Ammon's horn (tissue), 1 donor: ENCODE measurements around the gene SALL3.
"Not testable (repeated sequence)": the region's sequence is repeated elsewhere in the genome, so short reads cannot be mapped to it uniquely, and the experiment has no call there.

Experiments
- DNase-seq: peaks from one replicate; pipeline ENCODE4 v3.0.0-alpha.2; 2016; ENCODE audit warnings: low spot score

The SALL3 gene

DNA sequence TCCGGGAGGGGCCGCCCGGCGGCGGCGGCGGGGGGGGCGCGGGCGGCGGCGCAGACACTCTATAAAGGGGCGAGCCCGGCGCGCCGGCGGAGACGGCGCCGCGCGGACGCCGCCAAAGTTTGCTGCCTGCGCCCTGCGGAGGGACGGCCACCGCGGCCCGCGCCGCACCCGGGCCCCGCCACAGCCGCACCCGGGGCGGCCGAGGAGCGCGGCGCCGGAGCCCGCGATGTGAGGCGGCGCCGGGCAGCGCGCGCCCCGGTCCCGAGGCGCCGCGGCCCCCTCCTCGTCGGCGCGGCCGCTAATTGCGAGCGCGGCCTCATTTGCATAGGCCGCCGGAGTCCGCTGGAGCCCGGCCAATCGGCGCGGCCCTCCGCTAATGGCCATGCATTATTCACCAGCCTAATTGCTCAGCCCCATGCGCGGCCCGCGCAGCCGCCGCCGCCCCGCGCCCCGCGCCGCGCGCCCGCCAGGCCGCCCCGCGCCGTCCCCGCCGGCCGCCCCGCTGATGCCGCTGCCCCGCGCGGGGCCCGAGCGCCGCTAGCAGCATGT lies at the start of gene SALL3:
TSS of gene SALL3 (plus strand) at position 89 of the 549 bp plus-strand sequence. CDS start at position 546, 457 bp downstream.
- DNase-seq = peak; percentile 35

DNA sequence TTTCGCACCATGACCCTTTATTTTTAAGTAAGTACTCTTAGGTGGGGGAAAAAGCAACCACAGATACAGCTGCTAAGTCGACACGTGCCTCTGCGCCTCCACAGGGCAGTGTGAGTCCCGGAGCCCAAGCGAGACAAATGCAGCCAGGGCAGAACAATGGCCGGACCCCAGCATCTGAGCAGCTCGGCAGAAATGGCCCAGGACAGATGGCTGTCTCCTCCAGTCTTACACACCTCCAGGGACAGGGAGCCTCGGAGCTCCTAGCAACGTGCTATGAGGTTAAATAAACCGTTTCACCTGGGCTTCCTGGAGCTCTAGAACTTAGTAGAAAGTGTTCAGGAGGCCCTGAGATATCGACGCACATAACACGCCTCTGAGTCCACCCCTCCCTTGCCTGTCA lies 47.3 kb upstream of the SALL3 start:
- no peak for DNase-seq

DNA sequence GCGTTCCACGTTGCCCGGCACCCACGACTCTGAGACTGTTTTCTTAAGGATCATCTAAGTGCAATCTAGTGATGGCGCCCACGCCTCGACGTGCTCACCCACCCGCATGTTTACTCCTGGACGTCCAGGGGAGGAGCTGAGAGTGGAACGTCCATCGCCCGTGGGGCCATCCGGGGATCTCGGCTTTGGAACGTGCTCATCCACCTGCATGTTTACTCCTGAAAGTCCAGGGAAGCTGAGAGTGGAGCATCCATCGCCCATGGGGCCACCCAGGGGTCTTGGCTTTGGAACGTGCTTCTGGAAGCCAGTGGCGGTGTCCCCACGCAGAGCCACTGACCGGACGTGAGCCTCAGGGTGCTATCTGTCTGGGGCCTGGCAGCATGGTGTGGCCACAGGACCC lies 45.6 kb upstream of the SALL3 start:
- DNase-seq = no peak

DNA sequence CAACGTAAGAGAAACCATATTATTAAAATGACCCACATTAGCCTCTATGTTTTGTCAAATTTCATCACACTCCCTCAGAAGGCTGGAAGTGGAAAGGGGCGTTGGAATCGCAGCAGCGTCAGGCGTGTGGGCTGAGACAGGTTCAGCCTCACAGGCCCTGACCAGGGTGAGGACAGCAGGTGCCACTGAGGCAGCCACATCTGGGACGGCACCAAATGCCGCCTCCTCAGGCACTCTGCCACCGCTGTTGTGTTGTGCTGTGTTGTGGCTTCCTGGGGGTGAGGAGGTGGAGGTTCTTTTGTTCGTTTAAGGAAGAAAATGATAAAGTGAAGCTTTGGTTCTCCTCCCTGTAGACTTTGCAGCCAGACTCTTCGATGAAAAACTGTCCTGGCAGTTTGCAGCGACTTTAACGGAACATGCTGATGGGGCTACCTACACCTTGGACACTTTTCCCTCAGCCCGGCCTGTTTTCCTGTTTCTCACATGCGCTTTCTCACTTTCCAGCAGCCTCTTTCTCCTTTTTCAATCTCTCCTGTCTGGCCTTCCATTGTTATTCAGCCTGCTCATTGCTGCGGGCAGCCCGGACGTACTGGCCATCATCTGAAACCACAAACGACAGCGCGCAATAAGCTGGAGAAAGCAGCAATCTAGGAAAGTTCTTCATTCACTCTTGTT lies 44.9 kb upstream of the SALL3 start:
- DNase-seq = no peak

DNA sequence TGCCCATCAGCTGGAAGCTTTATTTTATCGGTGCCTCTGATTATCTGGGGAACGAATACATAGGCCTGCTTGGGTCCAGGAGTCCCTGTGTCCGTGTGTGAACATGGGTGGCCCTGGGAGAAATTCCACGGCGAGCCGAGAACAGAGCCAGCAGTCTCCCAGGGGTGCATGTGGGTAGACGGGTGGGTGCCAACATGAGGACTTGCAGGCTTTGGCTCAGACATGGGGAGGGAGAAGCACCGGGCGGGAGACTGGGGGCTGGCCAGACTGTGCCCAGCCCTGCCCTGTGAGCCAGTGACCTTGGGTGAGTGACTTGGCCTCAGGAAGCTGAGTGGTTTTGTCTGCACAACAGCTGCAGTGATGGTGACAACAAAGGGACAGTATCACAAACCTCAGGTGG lies 44.2 kb upstream of the SALL3 start:
- no peak for DNase-seq

DNA sequence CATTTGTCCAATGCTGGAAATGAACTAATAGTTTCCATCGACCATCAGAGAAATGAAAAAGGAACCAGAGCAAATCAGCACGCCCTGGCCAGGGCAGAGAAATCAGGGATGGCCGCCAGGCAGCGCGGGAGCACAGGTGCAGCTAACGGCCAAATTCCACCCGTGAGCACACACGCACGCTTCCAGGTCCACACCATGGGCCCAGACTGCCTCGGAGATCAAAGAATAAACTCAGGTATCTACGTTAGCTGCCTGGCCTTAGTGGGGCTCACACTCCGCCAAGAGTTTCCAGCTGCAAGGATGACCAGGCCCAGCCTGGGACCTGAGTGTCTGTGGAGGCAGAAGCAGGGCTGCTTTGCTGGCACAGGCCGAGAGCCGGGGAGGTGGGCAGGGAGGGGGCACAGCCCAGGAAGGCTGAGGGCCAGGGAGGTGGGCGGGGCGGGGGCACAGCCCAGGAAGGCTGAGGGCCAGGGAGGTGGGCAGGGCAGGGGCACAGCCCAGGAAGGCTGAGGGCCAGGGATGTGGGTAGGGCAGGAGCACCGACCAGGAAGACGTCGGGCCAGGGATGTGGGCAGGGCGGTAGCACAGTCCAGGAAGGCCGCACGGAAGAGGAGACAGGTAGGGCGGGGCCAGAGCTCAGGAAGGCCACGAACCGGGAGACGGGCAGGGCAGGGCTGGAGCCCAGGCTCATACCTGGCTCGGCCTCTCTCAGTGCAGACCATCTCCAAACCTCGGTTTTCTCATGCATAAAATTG lies 43.2 kb upstream of the SALL3 start:
- DNase-seq = no peak

DNA sequence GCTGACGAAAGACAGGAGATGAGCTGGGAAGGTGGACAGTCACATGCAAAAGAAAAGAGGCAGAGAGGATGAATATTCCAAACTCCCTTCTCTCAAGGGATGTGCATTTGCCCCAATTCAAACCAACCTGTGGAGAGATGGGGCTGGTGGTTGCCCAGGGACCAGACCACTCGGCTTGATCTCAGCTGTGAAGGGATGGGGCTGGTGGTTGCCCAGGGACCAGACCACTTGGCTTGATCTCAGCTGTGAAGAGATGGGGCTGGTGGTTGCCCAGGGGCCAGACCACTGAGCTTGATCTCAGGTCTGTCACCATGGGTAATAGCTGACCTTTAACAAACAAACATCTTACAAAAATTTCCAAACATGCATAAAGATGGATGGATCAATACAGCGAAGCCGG lies 42.5 kb upstream of the SALL3 start:
- DNase-seq = no peak

DNA sequence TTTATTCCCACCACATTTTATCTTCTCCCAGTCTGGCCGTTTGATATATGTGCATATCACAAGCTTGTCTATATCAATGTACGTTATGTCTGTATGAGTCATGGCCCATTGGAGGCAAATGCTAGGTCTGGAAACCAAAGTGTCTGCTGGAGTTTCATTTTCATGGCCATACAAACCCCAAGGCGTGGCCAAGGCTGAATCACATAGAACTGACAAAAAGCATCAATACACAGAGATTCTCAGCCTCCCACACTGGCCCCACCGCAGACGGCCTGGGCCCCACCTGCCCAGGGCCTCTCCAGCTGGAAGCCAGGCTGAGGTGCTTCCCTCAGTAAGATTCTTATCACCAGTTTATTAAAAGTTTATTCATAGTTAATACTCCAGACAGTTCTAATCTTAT lies 40.5 kb upstream of the SALL3 start:
- DNase-seq = no peak

DNA sequence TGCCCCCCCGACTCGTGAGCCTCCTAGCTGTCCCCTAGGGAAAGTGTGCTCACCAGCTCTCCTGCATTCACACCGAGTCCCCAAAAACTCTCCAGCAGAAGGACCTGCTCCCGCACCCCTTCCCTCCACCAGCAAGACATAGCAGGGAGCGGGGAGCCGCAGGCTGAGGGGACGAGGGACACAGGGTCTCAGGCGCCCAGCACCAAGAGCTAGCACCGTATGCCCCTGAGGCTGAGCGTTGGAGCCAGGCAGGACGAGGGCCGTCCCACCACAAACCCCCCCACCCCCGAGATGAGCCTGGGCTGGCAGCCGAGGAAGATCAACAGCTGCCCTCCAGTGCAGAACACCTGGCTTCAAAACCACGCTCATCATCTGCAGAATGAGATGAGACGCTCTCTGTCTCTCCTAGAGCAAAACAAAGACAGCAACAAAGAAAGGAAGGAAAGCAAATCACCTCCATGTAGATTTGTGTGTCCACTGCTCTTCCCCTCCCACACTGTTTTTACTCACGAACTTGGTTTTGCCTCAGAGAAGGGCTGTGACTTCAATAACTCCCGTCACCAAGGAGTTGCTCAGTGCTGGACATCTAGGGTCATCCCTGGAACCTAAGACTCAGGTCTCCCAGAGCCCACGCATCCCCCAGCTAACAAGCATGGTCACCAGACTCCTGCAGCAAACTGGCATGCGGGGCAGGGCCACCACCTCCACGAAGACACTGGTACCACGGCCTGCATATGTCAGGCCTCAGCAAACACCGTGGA lies 39.7 kb upstream of the SALL3 start:
- DNase-seq = no peak

DNA sequence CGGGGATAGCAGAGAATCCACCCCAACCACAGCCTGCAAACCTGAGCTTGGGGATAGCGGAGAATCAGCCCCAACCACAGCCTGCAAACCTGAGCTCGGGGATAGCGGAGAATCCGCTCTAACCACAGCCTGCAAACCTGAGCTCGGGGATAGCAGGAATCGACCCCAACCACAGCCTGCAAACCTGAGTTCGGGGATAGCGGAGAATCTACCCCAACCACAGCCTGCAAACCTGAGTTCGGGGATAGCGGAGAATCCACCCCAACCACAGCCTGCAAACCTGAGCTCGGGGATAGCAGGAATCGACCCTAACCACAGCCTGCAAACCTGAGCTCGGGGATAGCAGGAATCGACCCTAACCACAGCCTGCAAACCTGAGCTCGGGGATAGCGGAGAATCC lies 37.4 kb upstream of the SALL3 start:
- not testable (repeated sequence) for DNase-seq

DNA sequence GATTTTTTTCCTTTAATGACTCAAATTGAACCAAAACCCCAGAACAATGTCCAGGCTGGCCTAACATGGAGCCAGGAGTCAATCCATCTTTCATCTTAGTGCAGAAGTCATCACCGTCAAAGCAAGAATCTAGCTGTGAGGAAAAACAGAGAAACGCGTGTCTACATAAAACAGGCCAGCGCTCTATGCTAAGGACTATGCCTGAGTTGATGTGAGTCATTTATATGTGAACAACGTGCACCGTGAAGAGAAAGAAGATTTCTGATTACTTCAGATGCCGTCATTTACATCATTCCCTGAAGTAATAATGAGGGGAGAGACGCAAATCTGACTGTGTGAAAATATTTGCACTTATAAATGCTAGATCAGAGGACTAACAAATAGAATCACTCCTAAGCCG lies 34.0 kb upstream of the SALL3 start:
- no peak for DNase-seq

DNA sequence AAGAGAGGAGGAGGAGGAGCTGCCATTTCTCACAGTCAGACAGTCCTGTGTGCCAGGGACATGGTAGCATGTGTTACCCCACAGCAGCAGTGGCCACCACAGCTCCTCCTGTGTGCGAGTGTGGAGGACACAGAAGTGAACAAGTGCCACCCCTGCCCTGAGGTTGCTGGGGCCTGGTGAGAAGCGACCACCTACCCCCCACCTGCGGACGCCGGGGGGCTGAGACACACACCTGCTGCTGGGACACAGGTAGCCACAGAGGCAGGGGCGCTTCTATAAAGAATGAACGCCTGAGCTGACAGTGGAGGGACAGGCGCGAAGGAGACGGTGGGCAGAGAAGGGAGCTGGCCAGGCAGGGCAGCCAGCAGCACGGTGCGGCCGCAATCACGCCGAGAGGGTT lies 32.3 kb upstream of the SALL3 start:
- DNase-seq = no peak

DNA sequence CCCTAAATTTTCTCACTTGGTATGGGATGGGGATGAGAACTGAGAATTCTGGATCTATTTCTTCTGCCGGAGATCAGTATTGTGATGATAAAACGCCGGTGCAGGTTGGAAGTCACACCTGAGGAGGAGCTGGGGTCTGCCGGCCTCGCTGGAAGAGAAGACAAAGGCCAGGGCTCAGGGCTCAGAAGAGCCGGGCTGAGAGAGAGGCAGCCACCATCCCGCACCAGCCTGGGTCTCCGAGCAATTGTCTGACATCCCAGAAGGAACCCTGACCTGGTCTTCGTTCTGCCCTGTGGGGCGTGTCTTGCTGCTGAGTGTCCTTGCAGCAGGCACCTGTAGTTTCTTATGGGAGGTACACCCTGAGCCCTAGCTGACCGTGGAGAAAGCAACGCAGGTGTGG lies 31.4 kb upstream of the SALL3 start:
- no peak for DNase-seq

DNA sequence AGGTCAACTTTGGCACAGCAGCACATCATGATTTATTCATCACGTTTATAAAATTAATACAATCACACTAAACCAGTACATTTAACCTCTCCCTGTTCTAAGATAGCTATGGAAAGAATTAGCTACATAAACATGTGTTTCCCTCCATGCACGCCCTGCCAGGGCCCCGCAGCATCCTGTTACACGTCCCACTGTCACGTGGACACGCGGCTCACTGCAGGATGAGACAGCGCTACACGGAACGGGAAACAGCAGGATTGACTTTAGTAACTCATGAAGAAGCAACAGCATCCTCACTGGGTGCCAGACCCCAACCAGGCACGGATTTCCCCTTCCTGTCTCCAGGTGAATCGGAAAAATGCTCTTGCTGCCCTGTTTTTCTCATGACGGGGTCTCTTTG lies 30.9 kb upstream of the SALL3 start:
- DNase-seq = no peak

DNA sequence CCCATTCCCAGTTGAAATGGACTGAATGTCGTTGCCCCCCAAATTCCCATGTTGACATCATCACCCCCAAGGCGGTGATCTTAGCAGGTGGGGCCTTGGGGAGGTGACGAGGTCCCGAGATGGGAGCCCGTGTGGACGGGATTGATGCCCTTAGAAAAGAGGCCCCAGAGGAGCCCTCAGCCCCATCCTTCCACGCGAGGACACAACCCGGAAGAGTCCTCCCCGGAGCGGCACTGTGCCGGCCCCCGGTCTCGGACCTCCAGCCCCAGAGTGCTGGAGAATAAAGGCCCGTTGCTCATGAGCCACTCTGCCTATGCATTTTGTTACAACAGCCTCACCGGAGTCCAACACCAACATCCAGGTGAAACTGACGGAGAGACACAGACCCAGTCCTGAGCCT lies 30.4 kb upstream of the SALL3 start:
- DNase-seq = no peak

DNA sequence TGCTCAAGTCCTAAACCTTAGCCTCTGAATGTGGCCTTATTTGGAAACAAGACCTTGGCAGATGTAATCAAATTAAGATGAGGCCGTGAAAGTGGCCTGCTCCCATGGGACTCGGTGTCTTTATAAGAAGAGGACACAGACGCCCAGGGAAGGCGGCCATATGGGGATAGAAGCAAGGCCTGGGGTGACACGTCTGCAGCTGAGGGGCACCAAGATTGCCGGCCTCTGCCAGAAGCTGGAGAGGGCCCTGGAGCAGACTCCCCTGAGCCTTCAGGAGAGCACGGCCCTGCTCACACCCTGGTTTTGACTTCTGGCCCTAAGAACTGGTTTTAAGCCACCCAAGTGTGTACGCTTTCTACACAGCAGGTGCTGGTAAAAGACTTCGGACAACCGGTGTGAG lies 29.2 kb upstream of the SALL3 start:
- no peak for DNase-seq

DNA sequence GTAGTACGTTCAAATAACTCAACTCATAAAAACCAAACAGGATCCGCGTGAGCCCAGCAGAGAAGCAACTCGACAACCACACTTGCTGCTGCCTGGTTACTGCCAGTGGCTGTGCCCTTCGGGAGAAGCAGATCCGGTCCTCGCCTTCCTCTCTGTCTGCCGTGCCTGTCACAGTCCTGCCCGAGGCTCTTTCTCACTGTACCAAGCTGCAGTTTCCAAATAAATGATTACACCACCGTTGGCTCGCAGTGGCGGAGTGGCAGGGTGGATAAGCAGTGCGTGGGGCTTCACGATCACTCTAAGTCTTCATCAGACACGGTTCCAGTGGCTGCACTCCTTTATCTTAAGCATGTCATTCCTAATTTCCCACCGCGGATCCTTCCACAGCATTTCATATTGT lies 26.1 kb upstream of the SALL3 start:
- no peak for DNase-seq

DNA sequence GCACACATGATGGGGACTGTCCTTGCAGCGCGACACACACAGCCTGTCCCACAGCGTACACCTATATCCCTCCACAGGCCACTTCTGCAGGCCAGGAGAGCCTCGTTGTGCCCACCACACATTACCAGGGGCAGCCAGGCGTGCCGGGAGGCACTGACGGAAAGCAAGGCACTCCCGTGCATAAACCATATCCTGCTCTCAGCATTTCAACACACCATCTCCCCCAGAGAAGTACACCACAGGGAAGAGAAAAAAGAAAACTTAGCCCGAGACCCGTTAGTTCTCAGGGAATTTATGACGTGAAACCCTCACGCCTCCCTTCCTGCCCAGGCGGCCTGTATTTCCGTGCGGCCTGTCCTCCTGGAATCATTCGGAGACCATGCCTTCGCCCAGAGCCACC lies 24.6 kb upstream of the SALL3 start:
- DNase-seq = no peak

DNA sequence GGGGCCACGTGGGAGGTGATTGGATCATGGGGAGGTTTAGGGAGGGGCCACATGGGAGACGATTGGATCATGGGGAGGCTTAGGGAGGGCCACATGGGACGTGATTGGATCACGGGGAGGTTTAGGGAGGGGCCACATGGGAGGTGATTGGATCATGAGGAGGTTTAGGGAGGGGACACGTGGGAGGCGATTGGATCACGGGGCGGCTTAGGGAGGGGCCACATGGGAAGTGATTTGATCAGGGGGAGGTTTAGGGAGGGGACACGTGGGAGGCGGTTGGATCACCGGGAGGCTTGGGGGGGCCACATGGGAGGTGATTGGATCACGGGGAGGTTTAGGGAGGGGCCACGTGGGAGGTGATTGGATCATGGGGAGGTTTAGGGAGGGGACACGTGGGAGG lies 22.5 kb upstream of the SALL3 start:
- no peak for DNase-seq

DNA sequence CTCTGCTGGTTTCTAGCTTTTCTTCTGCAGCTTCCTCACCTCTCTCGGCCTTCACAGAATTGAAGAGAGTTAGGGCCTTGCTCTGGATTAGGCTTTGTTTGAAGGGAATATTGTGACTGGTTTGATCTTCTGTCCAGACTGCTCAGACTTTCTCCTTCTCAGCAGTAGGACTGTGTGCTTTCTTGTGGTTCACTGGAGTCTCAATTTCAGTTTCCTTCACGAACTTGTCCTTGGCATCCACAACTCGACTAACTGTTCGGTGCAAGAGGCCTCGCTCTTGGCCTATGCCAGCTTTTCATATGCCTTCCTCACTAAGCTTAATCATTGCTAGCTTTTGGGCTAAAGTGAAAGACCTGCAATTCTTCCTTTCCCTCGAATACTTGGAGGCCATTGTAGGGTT lies 18.9 kb upstream of the SALL3 start:
- DNase-seq = no peak

DNA sequence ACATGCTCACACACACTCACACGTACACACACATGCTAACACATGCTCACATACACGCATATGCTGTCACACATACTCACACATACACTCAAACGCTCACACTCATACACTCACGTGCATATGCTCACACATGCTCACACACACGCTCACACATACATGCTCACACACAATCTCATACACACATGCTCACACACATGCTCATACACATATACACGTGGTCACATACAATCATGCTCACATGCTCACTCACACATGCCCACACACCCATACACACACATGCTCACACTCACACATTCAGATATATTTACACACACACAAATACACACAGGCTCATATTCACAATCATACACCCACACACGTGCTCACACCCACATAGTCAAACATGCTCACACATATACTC lies 17.5 kb upstream of the SALL3 start:
- no peak for DNase-seq

DNA sequence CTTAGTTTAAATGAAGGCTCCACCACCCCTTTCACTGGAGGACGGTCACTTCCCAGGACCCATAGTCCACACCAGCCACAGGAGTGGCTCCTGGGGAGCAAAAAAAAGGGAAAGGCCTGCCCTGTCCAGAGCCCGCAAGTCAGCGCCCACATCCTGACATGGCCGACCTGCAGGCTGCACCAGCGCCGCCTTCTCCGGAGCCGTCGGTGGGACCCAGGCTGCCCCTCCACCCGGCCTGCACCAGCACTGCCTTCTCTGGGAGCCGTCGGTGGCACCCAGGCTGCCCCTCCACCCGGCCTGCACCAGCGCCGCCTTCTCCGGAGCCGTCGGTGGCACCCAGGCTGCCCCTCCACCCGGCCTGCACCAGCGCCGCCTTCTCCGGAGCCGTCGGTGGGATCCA lies 14.9 kb upstream of the SALL3 start:
- not testable (repeated sequence) for DNase-seq

DNA sequence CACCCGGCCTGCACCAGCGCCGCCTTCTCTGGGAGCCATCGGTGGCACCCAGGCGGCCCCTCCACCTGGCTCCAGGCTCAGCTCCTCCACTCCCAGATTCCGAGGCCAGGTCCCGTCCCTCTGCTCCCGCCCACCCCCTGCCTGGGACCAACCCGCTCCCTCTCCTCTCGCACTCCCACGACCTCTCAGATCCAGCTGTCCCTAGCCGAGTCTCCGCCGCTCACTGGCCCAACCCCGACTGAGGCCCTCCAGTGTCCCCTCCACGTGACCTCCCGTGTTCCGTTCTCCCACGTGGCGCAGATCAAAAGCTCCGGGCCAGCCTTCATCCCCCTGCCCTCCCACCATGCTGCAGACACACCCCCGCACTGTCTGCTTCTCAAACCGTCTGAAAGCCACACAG lies 14.4 kb upstream of the SALL3 start:
- DNase-seq = no peak
